GM12878 (cell line): ENCODE data around the gene ACTG1. TPM values are rescaled to one million over a fixed set of nuclear protein-coding genes. Genes with fewer than 3 reads are reported as not detected.
A peak's percentile ranks its signal among the peaks of the same experiment; 100 is the strongest.

Source experiments
- ATAC-seq: fragments of 200-7000 bp; cut with Tn5 transposase; 3 replicates; pipeline ENCODE4 v1.9.1; 2020; ENCODE audit warnings: mild to moderate bottlenecking, moderate library complexity
- BruUV-seq: library from RNA; stranded (reverse); fragments of 400-500 nt; replicated peaks from 2 replicates; lab custom pipeline; 2021; lab: Mats Ljungman, UMichigan
- CTCF ChIA-PET: fragments of 300-600 bp; sonication (Branson Sonifier 250); formaldehyde crosslinking; extraction: SDS; loops from one replicate; lab custom pipeline; 2021; ENCODE audit warnings: inconsistent platforms; lab: Yijun Ruan, JAX
- POLR2A ChIA-PET: fragments of 350-600 bp; formaldehyde crosslinking; extraction: SDS; loops from one replicate; lab custom pipeline; 2021; ENCODE audit warnings: inconsistent platforms; lab: Charles Lee
- RAD21 ChIA-PET: fragments of 300-600 bp; sonication (Branson Sonifier 250); formaldehyde crosslinking; loops from one replicate; lab custom pipeline; 2023; ENCODE audit warnings: antibody characterized with exemption; ENCODE audit not compliant: unreplicated experiment; lab: Charles Lee
- SMC1A ChIA-PET: fragments of 300-600 bp; sonication (Branson Sonifier 250); formaldehyde crosslinking; loops from one replicate; lab custom pipeline; 2023; ENCODE audit not compliant: unreplicated experiment, uncharacterized antibody; lab: Charles Lee
- DNase-seq: peaks from one replicate; pipeline ENCODE4 v3.0.0-alpha.2; 2011; ENCODE audit warnings: low read depth, low spot score
- FAIRE-seq: peaks from 3 replicates; lab custom pipeline; 2011; peaks lifted over from hg19 to GRCh38; lab: Jason Lieb, UNC
- H2AFZ ChIP-seq: 2 replicates; pipeline ENCODE4 v1.6.0; 2011; ENCODE audit warnings: low read depth, low read length, control low read depth; ENCODE audit not compliant: control insufficient read depth
- H3K27ac ChIP-seq: 2 replicates; pipeline ENCODE4 v1.5.1; 2011; ENCODE audit warnings: control low read depth; ENCODE audit not compliant: control insufficient read depth, insufficient read depth
- H3K27me3 ChIP-seq, 2 experiments: replicated peaks in 1 of 2; 2 replicates each; pipeline versions ENCODE4 v1.6.0 to v1.6.1; 2011; ENCODE audit warnings: low read length in 1 of 2; ENCODE audit not compliant: control insufficient read depth in 2 of 2, insufficient read depth in 2 of 2
- H3K36me3 ChIP-seq, 2 experiments: 2 replicates each; pipeline ENCODE4 v1.5.1; 2011; ENCODE audit warnings: low read length in 1 of 2; ENCODE audit not compliant: control insufficient read depth in 2 of 2, insufficient read depth in 2 of 2
- H3K4me1 ChIP-seq: 2 replicates; pipeline ENCODE4 v1.6.1; 2011; ENCODE audit warnings: mild to moderate bottlenecking, low read length, moderate library complexity, mixed read lengths; ENCODE audit not compliant: control insufficient read depth, insufficient read depth
- H3K4me2 ChIP-seq: 2 replicates; pipeline ENCODE4 v1.6.0; 2011; ENCODE audit warnings: control low read depth; ENCODE audit not compliant: control insufficient read depth, insufficient read depth
- H3K4me3 ChIP-seq: fragments of 200-600 bp; sonication (generic); 2 replicates; pipeline ENCODE4 v1.5.1; 2016
- H3K79me2 ChIP-seq: 2 replicates; pipeline ENCODE4 v1.6.0; 2011; ENCODE audit warnings: low read length; ENCODE audit not compliant: control insufficient read depth, insufficient read depth
- H3K9ac ChIP-seq: 2 replicates; pipeline ENCODE4 v1.8.0; 2011; ENCODE audit warnings: low read length, control low read depth, mixed read lengths; ENCODE audit not compliant: control insufficient read depth, insufficient read depth
- H3K9me3 ChIP-seq: replicated peaks from 3 replicates; pipeline ENCODE4 v1.5.1; 2011; ENCODE audit warnings: mild to moderate bottlenecking, low read length; ENCODE audit not compliant: control insufficient read depth, insufficient read depth
- H4K20me1 ChIP-seq: 2 replicates; pipeline ENCODE4 v1.6.0; 2011; ENCODE audit not compliant: control insufficient read depth, insufficient read depth
- ATF7 ChIP-seq: fragments of 450-650 bp; IDR thresholded peaks from 2 replicates; pipeline ENCODE4 v1.6.1; 2016; ENCODE audit warnings: low read depth, mild to moderate bottlenecking
- BHLHE40 ChIP-seq, 2 experiments: fragments of 450-650 bp in 1 of 2; IDR thresholded peaks; 2 replicates each; pipeline ENCODE4 v1.6.1; 2011 to 2017; ENCODE audit warnings: low read depth in 2 of 2, borderline replicate concordance in 1 of 2, improper control_type of control experiment in 1 of 2, low read length in 1 of 2, mild to moderate bottlenecking in 1 of 2
- CHD2 ChIP-seq: IDR thresholded peaks from 2 replicates; pipeline ENCODE4 v1.6.1; 2011; ENCODE audit warnings: low read depth, low read length, improper control_type of control experiment, borderline replicate concordance
- CTCF ChIP-seq, 3 experiments: IDR thresholded peaks in 2 of 3; conservative IDR thresholded peaks in 1 of 3; 2 replicates each; pipeline ENCODE4 v1.5.1; 2011; ENCODE audit warnings: low read depth in 3 of 3, low read length in 3 of 3, mild to moderate bottlenecking in 3 of 3, control low read depth in 2 of 3, moderate library complexity in 2 of 3, inconsistent platforms in 1 of 3, mixed read lengths in 1 of 3; ENCODE audit not compliant: control insufficient read depth in 2 of 3, insufficient read depth in 1 of 3; ENCODE audit errors: extremely low read depth in 1 of 3
- HCFC1 ChIP-seq: fragments of 150-350 bp; IDR thresholded peaks from 2 replicates; pipeline ENCODE4 v1.6.1; 2014; ENCODE audit warnings: low read length
- HDAC2 ChIP-seq: fragments of 200-600 bp; sonication (generic); IDR thresholded peaks from 2 replicates; pipeline ENCODE4 v1.6.1; 2017
- MAX ChIP-seq: IDR thresholded peaks from 2 replicates; pipeline ENCODE4 v1.6.1; 2012; ENCODE audit warnings: low read depth, low read length, improper control_type of control experiment
- POLR2AphosphoS2 ChIP-seq: IDR thresholded peaks from 2 replicates; pipeline ENCODE4 v1.6.1; 2011; ENCODE audit warnings: low read depth, mild to moderate bottlenecking, low read length, improper control_type of control experiment, moderate library complexity
- PRDM15 ChIP-seq: fragments of 450-650 bp; formaldehyde crosslinking; IDR thresholded peaks from 2 replicates; pipeline ENCODE4 v1.4.0; 2020; ENCODE audit warnings: mild to moderate bottlenecking, moderate library complexity
- REST ChIP-seq: IDR thresholded peaks from 2 replicates; pipeline ENCODE4 v1.6.1; 2012; ENCODE audit warnings: mild to moderate bottlenecking, low read depth, low read length
- SRF ChIP-seq, 2 experiments: IDR thresholded peaks; 2 replicates each; pipeline ENCODE4 v1.6.1; 2011; ENCODE audit warnings: low read depth in 2 of 2, low read length in 2 of 2, mild to moderate bottlenecking in 1 of 2, moderate library complexity in 1 of 2
- YY1 ChIP-seq: IDR thresholded peaks from 2 replicates; pipeline ENCODE4 v1.6.1; 2011; ENCODE audit warnings: low read depth, mild to moderate bottlenecking, low read length
- WGBS: methylation state at CpG from one replicate; pipeline ENCODE4 v1.1.6; 2016; ENCODE audit warnings: low lambda C conversion rate; ENCODE audit not compliant: insufficient replicate concordance, insufficient coverage; ENCODE audit errors: missing lambda C conversion rate; 5-methylcytosine and 5-hydroxymethylcytosine counted together
- in situ Hi-C: fragments of 300-500 bp; cut with MboI; formaldehyde crosslinking; loops from 9 replicates; pipeline ENCODE4 v1.14.3; 2018; ENCODE audit warnings: mixed read lengths
- intact Hi-C: fragments of 100-400 bp; cut with micrococcal nuclease; formaldehyde crosslinking; loops from one replicate; pipeline ENCODE4 v1.14.2; 2022; ENCODE audit not compliant: unreplicated experiment
- polyA plus RNA-seq, 11 experiments: library from polyadenylated mRNA; depleted of rRNA in 4 of 11; unstranded in 6 of 11; stranded (reverse) in 5 of 11; fragments of >200 nt; fragmentation: Nextera tagmentation in 4 of 11; fragmentation: Illumina TruSeq in 1 of 11; extraction: Ambion mirVana in 4 of 11; extraction: Trizol in 1 of 11; gene quantifications; 1 replicate in 1 of 11; 2 replicates in 10 of 11; pipeline versions ENCODE4 v1.2.1 to v1.2.3, GENCODE V29; 2011 to 2016; ENCODE audit warnings: inconsistent platforms in 2 of 11, missing spikeins in 2 of 11, low read depth in 1 of 11
- total RNA-seq, 4 experiments: library from RNA; depleted of rRNA in 3 of 4; stranded (reverse); fragments of >200 nt in 3 of 4; fragmentation: Illumina TruSeq in 1 of 4; extraction: Trizol in 1 of 4; gene quantifications; 2 replicates each; pipeline versions ENCODE4 v1.2.1 to v1.2.3, GENCODE V29; 2013 to 2021

Gene ACTG1
- total and polyA plus RNA-seq, 10 of the 15 experiments (the other 5 are each of a cell fraction or from before 2014, with no cell fraction given), result 810 to 6,105 (median 3,650) TPM

GRCh38 chr17:81523402-81524038 is 10.9 kb upstream of the ACTG1 start:
- RAD21 ChIA-PET, result interaction anchor here (0.6 kb wide), 1 partner anchor 96 kb away, joined by 3 read pairs; no protein-coding TSS in a partner anchor
- Histone ChIP-seq H3K79me2 (peaks cover 10% of the 10 kb centered on the region), H2AFZ (no peak overlapping the region), H3K27ac (no peak overlapping the region), H3K4me2 (no peak overlapping the region), H3K4me1 (peaks cover 13% of the 10 kb centered on the region), H3K27me3 (no peaks in the 10 kb centered on the region), H3K9ac (no peak overlapping the region), H3K36me3 (no peaks in the 10 kb centered on the region), H4K20me1 (no peaks in the 10 kb centered on the region), H3K4me3 (no peak overlapping the region), H3K9me3 (no peaks in the 10 kb centered on the region)
- FAIRE-seq, result no peak
- in situ Hi-C loops, result no loop called here
- CTCF ChIA-PET, result interaction anchor here (0.9 to 1.3 kb wide), 4 partner anchors 13 to 77 kb away, joined by 3 to 7 read pairs (median 4); no protein-coding TSS in a partner anchor
- no peak for DNase-seq
- POLR2A ChIA-PET, result interaction anchor here (0.9 kb wide), 1 partner anchor 15 kb away, joined by 3 read pairs; no protein-coding TSS in a partner anchor
- no TSS peak for BruUV-seq
- SMC1A ChIA-PET, result interaction anchor here (0.7 to 2.0 kb wide), 2 partner anchors 29 to 75 kb away, joined by 3 to 5 read pairs; no protein-coding TSS in a partner anchor
- WGBS, result 61% methylated on average over 17 of the region's 17 CpGs
- ATAC-seq, result no peak
- intact Hi-C loops, result no loop called here
- TF ChIP-seq HDAC2, result no peak
- no peak for TF ChIP-seq REST
- no peak for TF ChIP-seq ATF7
- no peak for TF ChIP-seq POLR2AphosphoS2
- TF ChIP-seq YY1, result 0 out of 2 replicates have a peak, but pooled peaks have one; percentile 11
- TF ChIP-seq SRF (IDR thresholded peaks at IDR 0.05; ENCODE audit: low read depth in 2 of 2, low read length in 2 of 2), result no peak
- TF ChIP-seq HCFC1, result no peak
- no peak; a peak in 2 of 6 replicates for TF ChIP-seq CTCF (IDR thresholded peaks at IDR 0.05 in 2 of 3, conservative IDR thresholded peaks at IDR 0.05 in 1 of 3; ENCODE audit: control insufficient read depth in 2 of 3, extremely low read depth in 1 of 3, insufficient read depth in 1 of 3, low read depth in 3 of 3, low read length in 3 of 3)
- peak in 1 of 2 experiments; percentile 9; a peak in 1 of 4 replicates for TF ChIP-seq BHLHE40 (IDR thresholded peaks at IDR 0.05; ENCODE audit: borderline replicate concordance in 1 of 2, low read depth in 2 of 2, low read length in 1 of 2)
- no peak for TF ChIP-seq MAX
- no peak for TF ChIP-seq PRDM15 (CRISPR knock-in tag)
- TF ChIP-seq CHD2, result no peak
